K562 (cell line): ENCODE measurements around the gene SIRT2. TPM values are rescaled to one million over a fixed set of nuclear protein-coding genes. Genes with fewer than 3 reads are reported as not detected.

Experiments
- ATAC-seq: fragments of 200-7000 bp; cut with Tn5 transposase; 3 replicates; pipeline ENCODE4 v1.9.1; 2020; ENCODE audit warnings: moderate library complexity
- BruUV-seq: library from RNA; stranded (reverse); fragments of 400-500 nt; replicated peaks from 2 replicates; lab custom pipeline; 2021; lab: Mats Ljungman, UMichigan
- CTCF ChIA-PET: fragments of 300-600 bp; formaldehyde crosslinking; extraction: SDS; loops from one replicate; lab custom pipeline; 2021; ENCODE audit warnings: low intra/inter-chr PET ratio; lab: Yijun Ruan, JAX
- POLR2A ChIA-PET: fragments of 300-600, 350-650 bp; sonication (Branson Sonifier 250); formaldehyde crosslinking; extraction: SDS; loops from one replicate; lab custom pipeline; 2021; ENCODE audit warnings: antibody characterized with exemption, inconsistent platforms; lab: Yijun Ruan, JAX
- DNase-seq, 4 experiments: peaks; one replicate each; pipeline versions ENCODE4 v3.0.0 to v3.0.0-alpha.2; 2011 to 2018; ENCODE audit warnings: low spot score in 3 of 4, mixed read lengths in 3 of 4; ENCODE audit errors: extremely low read depth in 1 of 4
- FAIRE-seq: peaks from 2 replicates; lab custom pipeline; 2011; peaks lifted over from hg19 to GRCh38; lab: Jason Lieb, UNC
- H2AFZ ChIP-seq: 2 replicates; pipeline ENCODE4 v1.6.0; 2011; ENCODE audit warnings: low read depth, low read length, control low read depth, inconsistent platforms
- H3K27ac ChIP-seq: fragments of 200-600 bp; 3 replicates; pipeline ENCODE4 v1.8.0; 2011; ENCODE audit warnings: low read depth, mild to moderate bottlenecking, control low read depth, inconsistent platforms, low read length, moderate library complexity, mixed read lengths; ENCODE audit errors: extremely low read depth
- H3K27me3 ChIP-seq, 2 experiments: fragments of 300-600 bp in 1 of 2; 2 replicates in 1 of 2; 3 replicates in 1 of 2; pipeline versions ENCODE4 v1.6.0 to v1.8.0; 2011; ENCODE audit warnings: inconsistent platforms in 2 of 2, low read length in 2 of 2, mild to moderate bottlenecking in 1 of 2, mixed read lengths in 1 of 2, moderate library complexity in 1 of 2; ENCODE audit not compliant: control insufficient read depth in 2 of 2, insufficient read depth in 2 of 2
- H3K36me3 ChIP-seq: fragments of 300-600 bp; 3 replicates; pipeline ENCODE4 v1.8.0; 2011; ENCODE audit warnings: mild to moderate bottlenecking, low read length, inconsistent platforms; ENCODE audit not compliant: control insufficient read depth, insufficient read depth
- H3K4me1 ChIP-seq, 2 experiments: fragments of 200-600 bp in 1 of 2; replicated peaks in 1 of 2; 2 replicates in 1 of 2; 3 replicates in 1 of 2; pipeline versions ENCODE4 v1.5.1 to v1.8.0; 2011; ENCODE audit warnings: inconsistent platforms in 2 of 2, low read length in 2 of 2, mild to moderate bottlenecking in 1 of 2, mixed read lengths in 1 of 2, moderate library complexity in 1 of 2; ENCODE audit not compliant: control insufficient read depth in 2 of 2, insufficient read depth in 2 of 2
- H3K4me2 ChIP-seq: 2 replicates; pipeline ENCODE4 v1.6.1; 2011; ENCODE audit warnings: low read length, control low read depth, inconsistent platforms, mixed read lengths; ENCODE audit not compliant: insufficient read depth
- H3K4me3 ChIP-seq: fragments of 200-600 bp; sonication (generic), shearing (Covaris generic); 2 replicates; pipeline ENCODE4 v1.5.1; 2016; ENCODE audit warnings: control low read depth, inconsistent platforms
- H3K79me2 ChIP-seq: fragments of 200-600 bp; 3 replicates; pipeline ENCODE4 v1.8.0; 2011; ENCODE audit warnings: low read length, inconsistent platforms; ENCODE audit not compliant: control insufficient read depth, insufficient read depth
- H3K9ac ChIP-seq, 2 experiments: 2 replicates each; pipeline versions ENCODE4 v1.6.0 to v1.6.1; 2011; ENCODE audit warnings: low read depth in 2 of 2, low read length in 2 of 2, control low read depth in 1 of 2, inconsistent platforms in 1 of 2, mild to moderate bottlenecking in 1 of 2, mixed read lengths in 1 of 2; ENCODE audit not compliant: insufficient read depth in 1 of 2
- H3K9me1 ChIP-seq: one replicate; pipeline ENCODE4 v1.6.0; 2011; ENCODE audit warnings: inconsistent platforms, mild to moderate bottlenecking, low read length, moderate library complexity; ENCODE audit not compliant: control insufficient read depth, insufficient read depth
- H3K9me3 ChIP-seq: replicated peaks from 2 replicates; pipeline ENCODE4 v1.5.1; 2011; ENCODE audit warnings: low read depth, low read length, inconsistent platforms; ENCODE audit not compliant: control insufficient read depth, insufficient read depth
- H4K20me1 ChIP-seq: replicated peaks from 2 replicates; pipeline ENCODE4 v1.6.1; 2011; ENCODE audit warnings: low read length, inconsistent platforms, mixed read lengths; ENCODE audit not compliant: control insufficient read depth, insufficient read depth
- AFF1 ChIP-seq, 2 experiments: fragments of 450-650 bp; IDR thresholded peaks; 2 replicates each; pipeline ENCODE4 v1.6.1; 2018; ENCODE audit warnings: mild to moderate bottlenecking in 2 of 2, low read depth in 1 of 2; ENCODE audit not compliant: partially characterized antibody in 2 of 2
- CEBPG ChIP-seq, 3 experiments: fragments of 200-800 bp in 1 of 3; sonication (Bioruptor generic) in 1 of 3; sonication (generic) in 1 of 3; formaldehyde crosslinking in 1 of 3; IDR thresholded peaks in 2 of 3; conservative IDR thresholded peaks in 1 of 3; 2 replicates each; pipeline versions ENCODE4 v1.6.1 to v1.8.0; 2016 to 2022; ENCODE audit warnings: missing compliant biosample characterization in 2 of 3, missing genetic modification characterization in 2 of 3, mild to moderate bottlenecking in 1 of 3, missing genetic modification reagents in 1 of 3
- GTF2B ChIP-seq: IDR thresholded peaks from 2 replicates; pipeline ENCODE4 v1.6.1; 2011; ENCODE audit not compliant: insufficient read length; ENCODE audit errors: extremely low read depth
- RBM22 ChIP-seq: fragments of 200-400 bp; formaldehyde crosslinking; IDR thresholded peaks from 2 replicates; pipeline ENCODE4 v1.6.1; 2018; ENCODE audit warnings: low read length, low read depth; ENCODE audit not compliant: poor library complexity, severe bottlenecking
- ZNF318 ChIP-seq, 2 experiments: fragments of 450-650 bp; IDR thresholded peaks; 2 replicates each; pipeline ENCODE4 v1.6.1; 2016; ENCODE audit warnings: mild to moderate bottlenecking in 2 of 2, borderline replicate concordance in 1 of 2, low read depth in 1 of 2, moderate library complexity in 1 of 2
- WGBS: fragments of 100-300 bp; shearing (Covaris generic); methylation state at CpG from one replicate; pipeline ENCODE4 v1.1.6; 2016; ENCODE audit warnings: low coverage, mixed read lengths; ENCODE audit not compliant: insufficient coverage; ENCODE audit errors: missing lambda C conversion rate; 5-methylcytosine and 5-hydroxymethylcytosine counted together
- in situ Hi-C: fragments of 300-500 bp; cut with MboI; formaldehyde crosslinking; loops from 4 replicates; pipeline ENCODE4 v1.15.0; 2018; ENCODE audit warnings: inconsistent platforms, mixed read lengths
- intact Hi-C: fragments of 100-400 bp; cut with micrococcal nuclease; formaldehyde crosslinking; loops from 2 replicates; pipeline ENCODE4 v1.14.2; 2022
- polyA plus RNA-seq, 8 experiments: library from polyadenylated mRNA; depleted of rRNA in 4 of 8; stranded (reverse) in 5 of 8; unstranded in 3 of 8; fragments of >200 nt; fragmentation: Nextera tagmentation in 2 of 8; fragmentation: Illumina TruSeq in 1 of 8; extraction: Ambion mirVana in 2 of 8; extraction: Trizol in 1 of 8; gene quantifications; 2 replicates each; pipeline versions ENCODE4 v1.2.1 to v1.2.3, GENCODE V29; 2011 to 2014; ENCODE audit warnings: inconsistent platforms in 1 of 8, missing spikeins in 1 of 8
- total RNA-seq, 7 experiments: library from RNA; depleted of rRNA in 6 of 7; stranded (reverse); fragments of >200 nt in 6 of 7; fragmentation: Illumina TruSeq in 2 of 7; extraction: Trizol in 2 of 7; gene quantifications; 2 replicates each; pipeline versions ENCODE4 v1.2.1 to v1.2.3, GENCODE V29; 2011 to 2021; ENCODE audit warnings: low replicate concordance in 1 of 7

The SIRT2 gene
- total and polyA plus RNA-seq, 9 of the 15 experiments (the other 6 are each of a cell fraction or from before 2014, with no cell fraction given), result 2.3 to 35.2 (median 22.9) TPM

- intact Hi-C loops (loop anchor here (10.0 kb wide), 2 partner anchors 205 to 425 kb away; no protein-coding TSS in a partner anchor), in situ Hi-C loops (no loop called here)
- Histone ChIP-seq H3K4me1 (peaks cover 0 to 1% of the 10 kb centered on the region in 2 experiments; a peak in 2 of 5 replicates), H3K27ac (no peak overlapping the region), H3K4me3 (no peak overlapping the region), H3K79me2 (no peaks in the 10 kb centered on the region), H2AFZ (no peak overlapping the region), H3K9me1 (no peaks in the 10 kb centered on the region), H3K4me2 (no peak overlapping the region), H3K27me3 (no peaks in the 10 kb centered on the region), H4K20me1 (no peaks in the 10 kb centered on the region), H3K36me3 (peaks cover 7% of the 10 kb centered on the region; the same call in 2 of the 3 replicates), H3K9ac (no peak overlapping the region), H3K9me3 (0 out of 2 replicates have a peak, but pooled peaks cover under 1% of the 10 kb centered on the region)
- DNase-seq (no peak), FAIRE-seq (no peak), ATAC-seq (no peak)
- ChIA-PET POLR2A (no interaction called here), CTCF (no interaction called here)
- no TSS peak for BruUV-seq
- 21% methylated on average over 5 of the region's 5 CpGs for WGBS
- TF ChIP-seq AFF1 (IDR thresholded peaks at IDR 0.05; ENCODE audit: low read depth in 1 of 2, partially characterized antibody in 2 of 2) (no peak), GTF2B (no peak), CEBPG (CRISPR knock-in tag; IDR thresholded peaks at IDR 0.05) (no peak), CEBPG (tag; conservative IDR thresholded peaks at IDR 0.05 in 1 of 2, IDR thresholded peaks at IDR 0.05 in 1 of 2) (no peak), ZNF318 (IDR thresholded peaks at IDR 0.05; ENCODE audit: borderline replicate concordance in 1 of 2, low read depth in 1 of 2) (no peak), RBM22 (no peak)
Measured at GRCh38 chr19:38939957-38940356, 40.5 kb upstream of the SIRT2 start.
